Astrocyte of the spinal cord (primary cell): ENCODE data around the gene DHRS3.

Source experiments
- DNase-seq: peaks from one replicate; pipeline ENCODE4 v3.0.0; 2011; ENCODE audit warnings: low read depth, low spot score
- H3K4me3 ChIP-seq: 2 replicates; pipeline ENCODE4 v1.5.1; 2011; ENCODE audit warnings: low read depth, mild to moderate bottlenecking, low read length, moderate library complexity
- CTCF ChIP-seq: IDR thresholded peaks from 2 replicates; pipeline ENCODE4 v1.5.1; 2012; ENCODE audit warnings: low read depth, mild to moderate bottlenecking, low read length, inconsistent platforms
- in situ Hi-C: cut with HindIII; loops from 2 replicates; pipeline ENCODE4 v1.10.0; 2017; ENCODE audit warnings: low sequenced_read_pairs

DHRS3 gene

DNA sequence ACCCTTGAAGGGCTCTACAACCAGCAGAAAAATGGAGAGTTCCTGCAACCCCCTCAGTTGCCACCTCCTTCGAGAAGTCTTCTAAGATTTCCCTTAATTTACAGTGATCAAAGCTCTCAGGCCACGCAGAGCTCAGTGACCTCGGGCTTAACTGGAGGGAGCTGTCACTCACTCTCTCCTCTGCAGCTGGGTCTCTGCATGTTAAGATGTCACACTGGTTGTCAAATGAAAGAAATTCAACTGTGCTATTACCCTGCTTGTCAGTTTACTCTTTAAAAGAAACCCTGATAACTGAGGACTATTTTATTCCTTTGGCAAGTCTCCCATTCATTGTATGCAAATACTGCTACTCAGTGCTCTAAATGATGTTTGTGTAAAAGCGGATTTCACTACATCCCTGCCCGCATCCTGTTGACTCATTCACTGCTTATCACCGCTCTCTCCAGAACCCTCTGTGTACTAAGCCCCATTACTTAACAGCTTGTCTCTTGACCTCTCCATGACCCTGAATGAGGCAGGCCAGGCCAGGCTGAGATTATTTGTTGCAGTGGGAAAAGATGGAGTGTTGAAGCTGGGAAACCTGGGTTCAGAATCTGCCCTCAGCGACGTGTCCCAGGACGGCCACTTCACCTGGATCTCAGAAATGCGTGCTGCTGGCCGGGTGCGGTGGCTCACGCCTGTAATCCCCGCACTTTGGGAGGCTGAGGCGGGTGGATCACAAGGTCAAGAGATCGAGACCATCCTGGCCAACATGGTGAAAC lies 13.7 kb downstream of the DHRS3 start:
- in situ Hi-C loops: no loop called here
- TF ChIP-seq CTCF: no peak
- H3K4me3 ChIP-seq: no peak overlapping the region
- peak; percentile 93 for DNase-seq

- TF ChIP-seq CTCF: no peak
- in situ Hi-C loops: no loop called here
- H3K4me3 ChIP-seq: no peak overlapping the region
- no peak for DNase-seq
Observed at GRCh38 chr1:12603224-12603623, 14.8 kb downstream of the DHRS3 start.

DNA sequence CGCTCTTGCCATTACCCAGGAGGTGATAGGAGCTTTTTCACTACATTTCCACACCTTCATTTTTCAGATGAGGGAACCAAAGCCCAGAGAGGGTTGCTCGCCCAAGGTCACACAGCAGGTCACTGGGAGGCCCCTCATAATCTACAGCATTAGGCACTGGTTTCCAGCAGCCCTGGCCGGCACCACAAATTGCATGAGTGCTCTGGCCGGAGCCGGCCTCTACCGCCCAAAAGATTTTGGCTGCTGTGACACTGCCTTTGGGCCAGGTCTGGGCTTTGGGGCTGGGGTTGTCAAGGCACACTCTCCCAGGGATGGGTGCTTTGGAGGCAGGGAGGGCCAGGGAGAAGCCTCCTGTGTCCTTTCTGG lies 15.4 kb downstream of the DHRS3 start:
- in situ Hi-C loops: no loop called here
- DNase-seq: no peak
- H3K4me3 ChIP-seq: no peak overlapping the region
- no peak for TF ChIP-seq CTCF

DNA sequence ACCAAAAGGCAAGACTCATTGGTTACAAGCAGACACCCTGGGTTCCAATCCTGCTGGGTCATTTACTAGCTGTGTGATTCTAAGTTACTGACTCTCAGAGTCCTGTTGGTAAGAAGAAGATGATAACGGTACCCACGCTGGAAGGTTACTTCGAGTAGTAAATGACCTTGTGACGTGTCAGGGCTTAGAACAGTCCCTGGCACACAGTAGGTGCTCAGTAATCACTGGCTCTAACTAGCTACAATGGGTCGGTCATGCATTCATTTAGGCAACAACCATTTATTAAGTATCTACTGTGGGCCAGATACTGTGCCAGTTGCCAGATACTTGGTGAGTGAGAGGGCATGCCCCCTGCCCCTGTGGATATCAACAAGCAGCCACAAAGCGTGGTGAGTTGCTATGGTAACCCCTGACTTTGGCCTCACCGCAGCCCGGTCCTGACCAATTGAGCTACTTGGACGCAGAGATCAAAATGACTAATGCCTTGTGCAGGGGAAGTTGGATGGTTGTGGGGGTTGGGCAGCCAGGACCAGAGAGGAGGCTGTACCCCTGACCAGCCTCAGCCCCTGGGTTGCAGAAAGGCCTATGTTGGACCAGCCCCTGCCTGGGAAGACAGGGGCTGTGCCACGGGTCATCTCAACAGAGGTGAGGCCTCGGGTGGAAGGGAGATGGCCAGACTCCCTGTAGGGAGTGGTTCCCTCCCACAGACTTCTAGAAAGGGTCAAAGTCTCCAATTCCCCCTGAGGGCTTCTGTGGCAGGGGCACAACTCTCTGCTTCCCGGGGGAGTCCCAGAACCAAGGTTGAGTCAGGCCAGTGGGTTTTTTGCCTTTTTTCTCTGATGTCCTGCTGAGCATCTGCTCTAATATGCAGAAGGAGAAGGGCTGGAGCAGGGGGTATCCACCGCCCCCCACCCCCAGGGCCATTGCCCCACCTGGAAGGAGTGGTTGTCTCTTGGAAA lies 16.0 kb downstream of the DHRS3 start:
- TF ChIP-seq CTCF: no peak
- in situ Hi-C loops: no loop called here
- DNase-seq: peak; percentile 96
- H3K4me3 ChIP-seq: no peak overlapping the region

DNA sequence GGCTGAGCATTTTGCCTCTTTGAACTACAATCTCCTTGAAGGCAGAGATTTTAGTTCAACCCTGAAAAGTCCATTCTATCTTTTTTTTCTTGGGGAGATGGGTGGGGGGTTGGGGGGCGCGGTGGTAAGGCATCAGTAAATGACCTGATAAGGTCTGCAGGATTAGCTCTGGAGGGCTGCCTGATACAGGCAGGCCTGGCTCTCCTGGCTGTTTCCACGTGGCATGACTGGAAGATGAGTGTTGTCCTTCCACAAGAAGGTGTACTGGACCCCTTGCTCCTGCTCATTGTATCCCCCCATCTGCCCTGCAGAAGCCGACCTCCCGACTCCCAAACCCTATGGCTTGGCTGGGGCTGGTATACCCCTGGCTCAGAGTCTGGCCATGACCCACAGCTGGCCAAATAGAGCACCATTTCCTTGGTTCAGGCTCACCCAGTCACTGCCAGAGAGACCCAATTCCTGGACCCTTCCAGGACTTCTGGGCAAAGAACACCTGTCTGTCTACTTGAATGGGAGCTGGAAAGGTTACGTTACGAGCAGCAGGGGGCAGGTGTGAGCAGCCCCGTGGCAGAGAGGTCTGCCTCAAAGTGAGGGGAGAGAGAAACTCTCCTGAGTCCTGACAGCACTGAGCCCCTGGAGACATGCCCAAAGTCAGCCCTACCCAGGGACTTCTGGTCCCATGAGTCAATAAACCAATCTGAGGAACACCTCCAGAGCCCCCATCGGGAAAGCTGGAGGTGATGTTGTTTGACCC lies 17.0 kb downstream of the DHRS3 start:
- no peak for DNase-seq

More for the DNA sequence above, 17.0 kb downstream of the DHRS3 start:
- no peak overlapping the region for H3K4me3 ChIP-seq
- in situ Hi-C loops: no loop called here
- TF ChIP-seq CTCF: peak; percentile 51
